K562 (cell line): Measurements from ENCODE around the gene CHCHD1. TPM values are rescaled to one million over a fixed set of nuclear protein-coding genes. Genes with fewer than 3 reads are reported as not detected.

Experiments
- ATAC-seq: fragments of 200-7000 bp; cut with Tn5 transposase; 3 replicates; pipeline ENCODE4 v1.9.1; 2020; ENCODE audit warnings: moderate library complexity
- BruUV-seq: library from RNA; stranded (reverse); fragments of 400-500 nt; replicated peaks from 2 replicates; lab custom pipeline; 2021; lab: Mats Ljungman, UMichigan
- CTCF ChIA-PET: fragments of 300-600 bp; formaldehyde crosslinking; extraction: SDS; loops from one replicate; lab custom pipeline; 2021; ENCODE audit warnings: low intra/inter-chr PET ratio; lab: Yijun Ruan, JAX
- POLR2A ChIA-PET: fragments of 300-600, 350-650 bp; sonication (Branson Sonifier 250); formaldehyde crosslinking; extraction: SDS; loops from one replicate; lab custom pipeline; 2021; ENCODE audit warnings: antibody characterized with exemption, inconsistent platforms; lab: Yijun Ruan, JAX
- DNase-seq, 4 experiments: peaks; one replicate each; pipeline versions ENCODE4 v3.0.0 to v3.0.0-alpha.2; 2011 to 2018; ENCODE audit warnings: low spot score in 3 of 4, mixed read lengths in 3 of 4; ENCODE audit errors: extremely low read depth in 1 of 4
- FAIRE-seq: peaks from 2 replicates; lab custom pipeline; 2011; peaks lifted over from hg19 to GRCh38; lab: Jason Lieb, UNC
- H2AFZ ChIP-seq: 2 replicates; pipeline ENCODE4 v1.6.0; 2011; ENCODE audit warnings: low read depth, low read length, control low read depth, inconsistent platforms
- H3K27ac ChIP-seq: fragments of 200-600 bp; 3 replicates; pipeline ENCODE4 v1.8.0; 2011; ENCODE audit warnings: low read depth, mild to moderate bottlenecking, control low read depth, inconsistent platforms, low read length, moderate library complexity, mixed read lengths; ENCODE audit errors: extremely low read depth
- H3K27me3 ChIP-seq, 2 experiments: fragments of 300-600 bp in 1 of 2; 2 replicates in 1 of 2; 3 replicates in 1 of 2; pipeline versions ENCODE4 v1.6.0 to v1.8.0; 2011; ENCODE audit warnings: inconsistent platforms in 2 of 2, low read length in 2 of 2, mild to moderate bottlenecking in 1 of 2, mixed read lengths in 1 of 2, moderate library complexity in 1 of 2; ENCODE audit not compliant: control insufficient read depth in 2 of 2, insufficient read depth in 2 of 2
- H3K36me3 ChIP-seq: fragments of 300-600 bp; 3 replicates; pipeline ENCODE4 v1.8.0; 2011; ENCODE audit warnings: mild to moderate bottlenecking, low read length, inconsistent platforms; ENCODE audit not compliant: control insufficient read depth, insufficient read depth
- H3K4me1 ChIP-seq, 2 experiments: fragments of 200-600 bp in 1 of 2; replicated peaks in 1 of 2; 2 replicates in 1 of 2; 3 replicates in 1 of 2; pipeline versions ENCODE4 v1.5.1 to v1.8.0; 2011; ENCODE audit warnings: inconsistent platforms in 2 of 2, low read length in 2 of 2, mild to moderate bottlenecking in 1 of 2, mixed read lengths in 1 of 2, moderate library complexity in 1 of 2; ENCODE audit not compliant: control insufficient read depth in 2 of 2, insufficient read depth in 2 of 2
- H3K4me2 ChIP-seq: 2 replicates; pipeline ENCODE4 v1.6.1; 2011; ENCODE audit warnings: low read length, control low read depth, inconsistent platforms, mixed read lengths; ENCODE audit not compliant: insufficient read depth
- H3K4me3 ChIP-seq: fragments of 200-600 bp; sonication (generic), shearing (Covaris generic); 2 replicates; pipeline ENCODE4 v1.5.1; 2016; ENCODE audit warnings: control low read depth, inconsistent platforms
- H3K79me2 ChIP-seq: fragments of 200-600 bp; 3 replicates; pipeline ENCODE4 v1.8.0; 2011; ENCODE audit warnings: low read length, inconsistent platforms; ENCODE audit not compliant: control insufficient read depth, insufficient read depth
- H3K9ac ChIP-seq, 2 experiments: 2 replicates each; pipeline versions ENCODE4 v1.6.0 to v1.6.1; 2011; ENCODE audit warnings: low read depth in 2 of 2, low read length in 2 of 2, control low read depth in 1 of 2, inconsistent platforms in 1 of 2, mild to moderate bottlenecking in 1 of 2, mixed read lengths in 1 of 2; ENCODE audit not compliant: insufficient read depth in 1 of 2
- H3K9me1 ChIP-seq: one replicate; pipeline ENCODE4 v1.6.0; 2011; ENCODE audit warnings: inconsistent platforms, mild to moderate bottlenecking, low read length, moderate library complexity; ENCODE audit not compliant: control insufficient read depth, insufficient read depth
- H3K9me3 ChIP-seq: replicated peaks from 2 replicates; pipeline ENCODE4 v1.5.1; 2011; ENCODE audit warnings: low read depth, low read length, inconsistent platforms; ENCODE audit not compliant: control insufficient read depth, insufficient read depth
- H4K20me1 ChIP-seq: replicated peaks from 2 replicates; pipeline ENCODE4 v1.6.1; 2011; ENCODE audit warnings: low read length, inconsistent platforms, mixed read lengths; ENCODE audit not compliant: control insufficient read depth, insufficient read depth
- CREB1 ChIP-seq, 2 experiments: sonication (generic) in 1 of 2; formaldehyde crosslinking in 1 of 2; IDR thresholded peaks; 2 replicates each; pipeline versions ENCODE4 v1.6.1 to v1.8.0; 2012 to 2022; ENCODE audit warnings: inconsistent platforms in 1 of 2, mild to moderate bottlenecking in 1 of 2, missing genetic modification reagents in 1 of 2, moderate library complexity in 1 of 2
- HNRNPH1 ChIP-seq: fragments of 200-400 bp; formaldehyde crosslinking; optimal IDR thresholded peaks from 2 replicates; pipeline ENCODE3; 2017; ENCODE audit warnings: low read depth, mild to moderate bottlenecking, low read length, moderate library complexity
- POLR2B ChIP-seq: fragments of 450-650 bp; IDR thresholded peaks from 2 replicates; pipeline ENCODE4 v1.6.1; 2018; ENCODE audit warnings: low read depth; ENCODE audit not compliant: partially characterized antibody
- PTTG1 ChIP-seq: fragments of 450-650 bp; IDR thresholded peaks from 2 replicates; pipeline ENCODE4 v1.6.1; 2016; ENCODE audit warnings: low read depth, mild to moderate bottlenecking, missing genetic modification characterization, missing compliant biosample characterization
- ZNF146 ChIP-seq: IDR thresholded peaks from one replicate; pipeline ENCODE4 v1.6.1; 2018; ENCODE audit warnings: missing compliant biosample characterization; ENCODE audit not compliant: unreplicated experiment
- ZNF717 ChIP-seq: fragments of 250-450 bp; sonication (Bioruptor Pico); IDR thresholded peaks from 2 replicates; pipeline ENCODE4 v1.5.0; 2021
- WGBS: fragments of 100-300 bp; shearing (Covaris generic); methylation state at CpG from one replicate; pipeline ENCODE4 v1.1.6; 2016; ENCODE audit warnings: low coverage, mixed read lengths; ENCODE audit not compliant: insufficient coverage; ENCODE audit errors: missing lambda C conversion rate; 5-methylcytosine and 5-hydroxymethylcytosine counted together
- in situ Hi-C: fragments of 300-500 bp; cut with MboI; formaldehyde crosslinking; loops from 4 replicates; pipeline ENCODE4 v1.15.0; 2018; ENCODE audit warnings: inconsistent platforms, mixed read lengths
- intact Hi-C: fragments of 100-400 bp; cut with micrococcal nuclease; formaldehyde crosslinking; loops from 2 replicates; pipeline ENCODE4 v1.14.2; 2022
- polyA plus RNA-seq, 8 experiments: library from polyadenylated mRNA; depleted of rRNA in 4 of 8; stranded (reverse) in 5 of 8; unstranded in 3 of 8; fragments of >200 nt; fragmentation: Nextera tagmentation in 2 of 8; fragmentation: Illumina TruSeq in 1 of 8; extraction: Ambion mirVana in 2 of 8; extraction: Trizol in 1 of 8; gene quantifications; 2 replicates each; pipeline versions ENCODE4 v1.2.1 to v1.2.3, GENCODE V29; 2011 to 2014; ENCODE audit warnings: inconsistent platforms in 1 of 8, missing spikeins in 1 of 8
- total RNA-seq, 7 experiments: library from RNA; depleted of rRNA in 6 of 7; stranded (reverse); fragments of >200 nt in 6 of 7; fragmentation: Illumina TruSeq in 2 of 7; extraction: Trizol in 2 of 7; gene quantifications; 2 replicates each; pipeline versions ENCODE4 v1.2.1 to v1.2.3, GENCODE V29; 2011 to 2021; ENCODE audit warnings: low replicate concordance in 1 of 7

The CHCHD1 gene
- total and polyA plus RNA-seq, 9 of the 15 experiments (the other 6 are each of a cell fraction or from before 2014, with no cell fraction given), result 52.9 to 126 (median 83.4) TPM

DNA sequence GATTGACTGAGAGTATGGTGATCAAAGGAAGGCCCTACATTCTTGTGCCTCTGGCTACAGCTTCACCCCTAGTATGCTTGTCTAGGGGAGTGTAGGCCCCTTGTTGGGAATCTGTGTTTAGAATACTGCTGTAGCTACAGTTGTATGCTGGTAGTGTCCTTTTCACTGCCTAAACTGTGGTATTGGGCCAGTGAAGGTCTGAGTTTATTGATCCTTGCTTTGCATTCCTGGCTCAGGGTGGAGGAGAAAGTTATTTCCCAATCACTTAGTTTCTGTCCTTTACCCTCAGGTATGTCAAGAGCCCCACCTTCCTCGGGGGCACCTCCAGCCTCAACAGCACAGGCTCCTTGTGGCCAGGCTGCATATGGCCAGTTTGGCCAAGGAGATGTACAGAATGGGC lies 31.0 kb upstream of the CHCHD1 start:
- TF ChIP-seq ZNF146 (CRISPR knock-in tag), result no peak
- no peak for TF ChIP-seq CREB1 (IDR thresholded peaks at IDR 0.05)
- TF ChIP-seq CREB1 (CRISPR knock-in tag; IDR thresholded peaks at IDR 0.05), result no peak
- TF ChIP-seq POLR2B, result no peak
- TF ChIP-seq ZNF717, result no peak
- no peak for TF ChIP-seq PTTG1 (tag)
- TF ChIP-seq HNRNPH1, result no peak
- POLR2A ChIA-PET, result no interaction called here
- Histone ChIP-seq H3K79me2 (peaks cover 35% of the 10 kb centered on the region), H3K4me3 (no peak overlapping the region), H2AFZ (no peak overlapping the region), H3K4me2 (no peak overlapping the region), H3K9me3 (no peaks in the 10 kb centered on the region), H3K27me3 (no peaks in the 10 kb centered on the region), H3K9ac (no peak overlapping the region; a peak in 1 of 4 replicates), H3K4me1 (peaks cover 0 to 8% of the 10 kb centered on the region in 2 experiments; a peak in 2 of 5 replicates), H3K9me1 (no peaks in the 10 kb centered on the region), H3K36me3 (peaks cover 81% of the 10 kb centered on the region), H4K20me1 (peaks cover 14% of the 10 kb centered on the region), H3K27ac (no peak overlapping the region)
- in situ Hi-C loops (no loop called here), intact Hi-C loops (no loop called here)
- WGBS, result 100% methylated on average over 1 of the region's 1 CpG
- BruUV-seq, result no TSS peak
- no peak for ATAC-seq
- no peak for FAIRE-seq
- no peak for DNase-seq
- CTCF ChIA-PET, result no interaction called here
